OCI-LY3 (cell line): Measurements from ENCODE around the gene NACA2.

Source experiments
- H2AFZ ChIP-seq: fragments of 200-600, 300-600 bp; shearing (Covaris generic); 2 replicates; pipeline ENCODE4 v1.6.0; 2014; ENCODE audit warnings: antibody characterized with exemption, low read depth, low read length
- H3K27ac ChIP-seq: fragments of 200-600, 300-600 bp; sonication (generic); 2 replicates; pipeline ENCODE4 v1.5.1; 2014; ENCODE audit warnings: mild to moderate bottlenecking, low read length, moderate library complexity, mixed read lengths
- H3K27me3 ChIP-seq: fragments of 200-600, 300-600 bp; sonication (generic); 2 replicates; pipeline ENCODE4 v1.6.1; 2014; ENCODE audit warnings: low read depth, low read length, mixed read lengths
- H3K36me3 ChIP-seq: fragments of 200-600, 300-600 bp; sonication (generic); replicated peaks from 2 replicates; pipeline ENCODE3; 2014; ENCODE audit warnings: low read depth, low read length, mixed read lengths
- H3K4me1 ChIP-seq: fragments of 300-600, 200-600 bp; sonication (generic); 2 replicates; pipeline ENCODE4 v1.6.1; 2014; ENCODE audit warnings: low read length, mixed read lengths
- H3K4me2 ChIP-seq: fragments of 200-600, 300-600 bp; sonication (generic); 2 replicates; pipeline ENCODE4 v1.6.1; 2014; ENCODE audit warnings: low read length, mixed read lengths
- H3K4me3 ChIP-seq: fragments of 300-600, 200-600 bp; sonication (generic); 2 replicates; pipeline ENCODE4 v1.5.1; 2014; ENCODE audit warnings: antibody characterized with exemption, mild to moderate bottlenecking, low read length, moderate library complexity
- H3K79me2 ChIP-seq: fragments of 300-600, 200-600 bp; shearing (Covaris generic); 2 replicates; pipeline ENCODE4 v1.6.1; 2014; ENCODE audit warnings: mild to moderate bottlenecking, low read length, mixed read lengths
- H3K9ac ChIP-seq: fragments of 300-600, 200-600 bp; shearing (Covaris generic); 2 replicates; pipeline ENCODE4 v1.6.0; 2014; ENCODE audit warnings: mild to moderate bottlenecking, low read length, moderate library complexity
- H3K9me3 ChIP-seq: fragments of 200-600, 300-600 bp; shearing (Covaris generic); 2 replicates; pipeline ENCODE4 v1.6.1; 2014; ENCODE audit warnings: low read length, mixed read lengths; ENCODE audit not compliant: insufficient read depth
- H4K20me1 ChIP-seq: fragments of 200-600, 300-600 bp; sonication (generic); 2 replicates; pipeline ENCODE4 v1.6.1; 2016; ENCODE audit warnings: low read length, mixed read lengths; ENCODE audit not compliant: insufficient read depth
- CTCF ChIP-seq: fragments of 200-600, 300-600 bp; sonication (generic); IDR thresholded peaks from 2 replicates; pipeline ENCODE4 v1.5.1; 2014; ENCODE audit warnings: antibody characterized with exemption, low read length, low read depth
- EZH2phosphoT487 ChIP-seq: fragments of 200-600 bp; shearing (Covaris generic); IDR thresholded peaks from 2 replicates; pipeline ENCODE4 v1.6.1; 2018; ENCODE audit warnings: antibody characterized with exemption, mixed run types, low read depth

NACA2 gene

GRCh38 chr17:61627658-61628057 is 36.6 kb upstream of the NACA2 start:
- H3K27ac ChIP-seq: no peak overlapping the region
- H3K9ac ChIP-seq: no peak overlapping the region
- no peak for TF ChIP-seq EZH2phosphoT487
- no peaks in the 10 kb centered on the region for H3K4me1 ChIP-seq
- H3K4me3 ChIP-seq: no peak overlapping the region
- H4K20me1 ChIP-seq: no peaks in the 10 kb centered on the region
- H3K79me2 ChIP-seq: no peaks in the 10 kb centered on the region
- no peaks in the 10 kb centered on the region for H3K36me3 ChIP-seq
- no peak overlapping the region for H2AFZ ChIP-seq
- H3K9me3 ChIP-seq: no peaks in the 10 kb centered on the region
- peaks cover 9% of the 10 kb centered on the region; the same call in 1 of the 2 replicates for H3K27me3 ChIP-seq
- H3K4me2 ChIP-seq: no peak overlapping the region

- H3K4me3 ChIP-seq: no peak overlapping the region
Observed at GRCh38 chr17:61627125-61627524, 36.1 kb upstream of the NACA2 start.

GRCh38 chr17:61625564-61625963 is 34.5 kb upstream of the NACA2 start:
- H3K9ac ChIP-seq: no peak overlapping the region
- H2AFZ ChIP-seq: no peak overlapping the region
- no peaks in the 10 kb centered on the region for H3K36me3 ChIP-seq
- H4K20me1 ChIP-seq: no peaks in the 10 kb centered on the region
- TF ChIP-seq EZH2phosphoT487: no peak
- no peak for TF ChIP-seq CTCF
- no peaks in the 10 kb centered on the region for H3K79me2 ChIP-seq
- H3K4me3 ChIP-seq: no peak overlapping the region
- H3K9me3 ChIP-seq: no peaks in the 10 kb centered on the region
- H3K4me2 ChIP-seq: no peak overlapping the region
- H3K27ac ChIP-seq: no peak overlapping the region
- no peaks in the 10 kb centered on the region for H3K4me1 ChIP-seq
- H3K27me3 ChIP-seq: peaks cover under 1% of the 10 kb centered on the region; the same call in 1 of the 2 replicates

More at GRCh38 chr17:61627125-61627524, 36.1 kb upstream of the NACA2 start:
- no peaks in the 10 kb centered on the region for H3K36me3 ChIP-seq
- H3K9me3 ChIP-seq: no peaks in the 10 kb centered on the region
- H3K4me2 ChIP-seq: no peak overlapping the region
- no peak overlapping the region for H2AFZ ChIP-seq
- no peak overlapping the region for H3K27ac ChIP-seq
- H3K27me3 ChIP-seq: peaks cover 9% of the 10 kb centered on the region; the same call in 1 of the 2 replicates
- H4K20me1 ChIP-seq: no peaks in the 10 kb centered on the region
- H3K79me2 ChIP-seq: no peaks in the 10 kb centered on the region
- no peak for TF ChIP-seq EZH2phosphoT487
- no peak for TF ChIP-seq CTCF
- H3K4me1 ChIP-seq: no peaks in the 10 kb centered on the region
- no peak overlapping the region for H3K9ac ChIP-seq

- Histone ChIP-seq H4K20me1 (no peaks in the 10 kb centered on the region), H3K79me2 (no peaks in the 10 kb centered on the region)
Observed at GRCh38 chr17:61624951-61625350, 33.9 kb upstream of the NACA2 start.

More at GRCh38 chr17:61624951-61625350, 33.9 kb upstream of the NACA2 start:
- Histone ChIP-seq H3K9ac (no peak overlapping the region), H3K9me3 (no peaks in the 10 kb centered on the region), H3K36me3 (no peaks in the 10 kb centered on the region), H3K27me3 (no peaks in the 10 kb centered on the region; the same call in 1 of the 2 replicates), H3K4me3 (no peak overlapping the region), H3K4me2 (no peak overlapping the region), H3K4me1 (no peaks in the 10 kb centered on the region), H2AFZ (no peak overlapping the region), H3K27ac (no peak overlapping the region)
- TF ChIP-seq CTCF: no peak
- TF ChIP-seq EZH2phosphoT487: no peak
